Suprapubic skin (tissue), 4 donors: Measurements from ENCODE around the gene GPR161.

Experiments
- POLR2A ChIP-seq, 2 donors: fragments of 450-650 bp; IDR thresholded peaks; one replicate each; pipeline ENCODE4 v1.6.1; 2017; ENCODE audit warnings: antibody characterized with exemption in 2 of 2, mild to moderate bottlenecking in 2 of 2, moderate library complexity in 2 of 2
- POLR2AphosphoS5 ChIP-seq, 3 donors: sonication (generic); formaldehyde crosslinking; IDR thresholded peaks; one replicate each; pipeline ENCODE4 v1.6.1; 2017; ENCODE audit warnings: antibody characterized with exemption in 3 of 3
- TF ChIP-seq, protein P1 (sequence below), 2 donors: fragments of 200-600 bp in 1 of 2; fragments of 450-650 bp in 1 of 2; sonication (generic) in 1 of 2; IDR thresholded peaks; one replicate each; pipeline ENCODE4 v1.5.1; 2016 to 2019; ENCODE audit warnings: antibody characterized with exemption in 2 of 2, mild to moderate bottlenecking in 1 of 2, moderate library complexity in 1 of 2

DNA sequence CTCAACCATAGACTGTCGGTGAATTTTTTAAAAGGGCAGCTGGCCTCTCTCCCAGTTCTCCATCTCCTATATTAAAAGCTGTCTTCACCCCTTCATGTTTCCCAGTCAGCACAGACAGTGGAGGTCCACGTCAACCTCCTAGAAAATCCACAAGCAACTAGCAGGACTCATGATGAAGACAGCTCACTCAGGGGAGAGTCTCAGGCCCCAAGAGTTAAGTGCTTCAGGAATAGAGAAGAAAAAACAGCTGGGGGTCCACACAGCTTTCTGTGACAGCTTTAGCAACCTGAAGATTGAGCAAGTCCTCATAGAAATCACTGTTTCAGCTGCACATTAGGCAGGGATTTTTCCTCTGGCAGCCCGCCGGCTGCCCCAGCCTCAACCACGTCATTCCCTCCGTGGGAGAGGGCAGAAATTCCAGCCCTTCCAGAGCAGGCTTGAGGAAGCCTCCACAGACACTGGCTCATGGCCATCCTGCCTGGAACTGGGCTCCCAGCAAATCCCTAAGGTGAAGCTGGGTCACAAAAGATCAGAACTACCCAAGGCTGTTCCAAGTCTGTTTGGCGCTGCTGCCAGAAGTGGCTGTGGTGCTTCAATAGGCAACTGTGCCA is 15.2 kb downstream of the GPR161 start:
- TF ChIP-seq, protein P1, sequence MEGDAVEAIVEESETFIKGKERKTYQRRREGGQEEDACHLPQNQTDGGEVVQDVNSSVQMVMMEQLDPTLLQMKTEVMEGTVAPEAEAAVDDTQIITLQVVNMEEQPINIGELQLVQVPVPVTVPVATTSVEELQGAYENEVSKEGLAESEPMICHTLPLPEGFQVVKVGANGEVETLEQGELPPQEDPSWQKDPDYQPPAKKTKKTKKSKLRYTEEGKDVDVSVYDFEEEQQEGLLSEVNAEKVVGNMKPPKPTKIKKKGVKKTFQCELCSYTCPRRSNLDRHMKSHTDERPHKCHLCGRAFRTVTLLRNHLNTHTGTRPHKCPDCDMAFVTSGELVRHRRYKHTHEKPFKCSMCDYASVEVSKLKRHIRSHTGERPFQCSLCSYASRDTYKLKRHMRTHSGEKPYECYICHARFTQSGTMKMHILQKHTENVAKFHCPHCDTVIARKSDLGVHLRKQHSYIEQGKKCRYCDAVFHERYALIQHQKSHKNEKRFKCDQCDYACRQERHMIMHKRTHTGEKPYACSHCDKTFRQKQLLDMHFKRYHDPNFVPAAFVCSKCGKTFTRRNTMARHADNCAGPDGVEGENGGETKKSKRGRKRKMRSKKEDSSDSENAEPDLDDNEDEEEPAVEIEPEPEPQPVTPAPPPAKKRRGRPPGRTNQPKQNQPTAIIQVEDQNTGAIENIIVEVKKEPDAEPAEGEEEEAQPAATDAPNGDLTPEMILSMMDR (IDR thresholded peaks at IDR 0.05), result no peak
- TF ChIP-seq POLR2A (IDR thresholded peaks at IDR 0.05) (no peak), POLR2AphosphoS5 (IDR thresholded peaks at IDR 0.05) (no peak)
